GM12891 (cell line): ENCODE measurements around the gene YIPF4.
"Not testable (repeated sequence)": the region's sequence is repeated elsewhere in the genome, so short reads cannot be mapped to it uniquely, and the experiment has no call there.

Source experiments
- POLR2A ChIP-seq: IDR thresholded peaks from 2 replicates; pipeline ENCODE4 v1.6.1; 2011; ENCODE audit warnings: low read depth, low read length, control low read depth
- POLR2AphosphoS5 ChIP-seq: IDR thresholded peaks from 2 replicates; pipeline ENCODE4 v1.6.1; 2011; ENCODE audit warnings: low read depth, low read length, control low read depth
- SPI1 ChIP-seq: IDR thresholded peaks from 2 replicates; pipeline ENCODE4 v1.6.1; 2011; ENCODE audit warnings: low read depth, low read length, control low read depth
- TAF1 ChIP-seq: IDR thresholded peaks from 2 replicates; pipeline ENCODE4 v1.6.1; 2011; ENCODE audit warnings: low read depth, low read length, control low read depth

DNA sequence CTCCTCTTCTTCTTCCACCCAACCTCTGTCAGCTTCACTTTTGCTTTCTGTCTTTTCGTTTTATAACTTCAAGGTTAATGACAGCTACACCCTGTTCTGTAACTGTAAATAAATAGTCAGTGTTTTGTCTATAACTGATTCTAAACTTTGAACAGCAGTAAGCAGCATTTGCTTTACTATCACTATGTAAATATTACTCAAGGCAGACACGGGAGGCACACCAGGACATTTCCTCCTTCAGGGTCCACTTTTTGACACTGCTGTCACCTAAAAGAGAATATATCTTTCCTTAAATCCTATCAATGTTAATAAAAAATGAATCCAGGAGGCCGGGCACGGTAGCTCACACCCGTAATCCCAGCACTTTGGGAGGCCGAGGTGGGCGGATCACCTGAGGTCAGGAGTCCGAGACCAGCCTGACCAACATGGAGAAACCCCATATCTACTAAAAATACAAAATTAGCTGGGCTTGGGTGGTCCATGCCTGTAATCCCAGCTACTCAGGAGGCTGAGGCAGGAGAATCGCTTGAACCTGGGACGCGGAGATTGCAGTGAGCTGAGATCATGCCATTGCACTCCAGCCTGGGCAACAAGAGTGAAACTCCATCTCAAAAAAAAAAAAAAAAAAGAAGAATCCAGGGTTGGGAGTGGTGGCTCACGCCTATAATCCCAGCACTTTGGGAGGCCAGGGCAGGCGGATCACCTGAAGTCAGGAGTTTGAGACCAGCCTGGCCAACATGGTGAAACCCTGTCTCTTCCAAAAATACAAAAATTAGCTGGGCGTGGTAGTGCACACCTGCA, 51.7 kb downstream of the YIPF4 start:
- TF ChIP-seq POLR2A, SPI1, TAF1, POLR2AphosphoS5: not testable (repeated sequence)
